RWPE1 (cell line): Measurements from ENCODE around the gene KRTAP4-5.
"Not testable (repeated sequence)": the region's sequence is repeated elsewhere in the genome, so short reads cannot be mapped to it uniquely, and the experiment has no call there.

Source experiments
- CTCF ChIA-PET: fragments of 350-600 bp; sonication (Branson Sonifier 250); formaldehyde crosslinking; extraction: SDS; loops from one replicate; lab custom pipeline; 2021; lab: Yijun Ruan, JAX
- POLR2A ChIA-PET: fragments of 400-600 bp; formaldehyde crosslinking; extraction: SDS; loops from one replicate; lab custom pipeline; 2020; ENCODE audit warnings: antibody characterized with exemption; ENCODE audit not compliant: low non-redundant PET; lab: Yijun Ruan, JAX
- DNase-seq: peaks from one replicate; pipeline ENCODE4 v3.0.0; 2012; ENCODE audit warnings: low spot score
- H3K27ac ChIP-seq: fragments of 450-650 bp; 2 replicates; pipeline ENCODE4 v1.5.1; 2017
- TF ChIP-seq, protein P1 (sequence below): fragments of 450-650 bp; conservative IDR thresholded peaks from 2 replicates; pipeline ENCODE4 v1.5.1; 2017; ENCODE audit warnings: low read depth, mild to moderate bottlenecking

Gene KRTAP4-5

DNA sequence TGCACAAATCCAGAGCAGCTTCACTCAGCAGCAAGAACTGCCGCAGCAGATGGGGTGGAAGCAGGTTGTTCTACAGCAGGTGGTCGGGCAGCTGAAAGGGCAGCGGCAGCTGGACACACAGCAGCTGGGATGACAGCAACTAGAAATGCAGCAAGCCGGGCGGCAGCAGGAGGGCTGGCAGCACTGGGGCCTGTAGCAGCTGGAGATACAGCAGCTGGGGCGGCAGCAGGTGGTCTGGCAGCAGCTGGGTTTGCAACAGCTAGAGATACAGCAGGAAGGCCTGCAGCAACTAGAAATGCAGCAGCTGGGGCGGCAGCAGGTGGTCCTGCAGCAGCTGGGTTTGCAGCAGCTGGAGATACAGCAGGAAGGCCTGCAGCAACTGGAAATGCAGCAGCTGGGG lies 17.9 kb upstream of the KRTAP4-5 start:
- DNase-seq: no peak
- H3K27ac ChIP-seq: no peak overlapping the region
- ChIA-PET CTCF (no interaction called here), POLR2A (no interaction called here)
- TF ChIP-seq, protein P1, sequence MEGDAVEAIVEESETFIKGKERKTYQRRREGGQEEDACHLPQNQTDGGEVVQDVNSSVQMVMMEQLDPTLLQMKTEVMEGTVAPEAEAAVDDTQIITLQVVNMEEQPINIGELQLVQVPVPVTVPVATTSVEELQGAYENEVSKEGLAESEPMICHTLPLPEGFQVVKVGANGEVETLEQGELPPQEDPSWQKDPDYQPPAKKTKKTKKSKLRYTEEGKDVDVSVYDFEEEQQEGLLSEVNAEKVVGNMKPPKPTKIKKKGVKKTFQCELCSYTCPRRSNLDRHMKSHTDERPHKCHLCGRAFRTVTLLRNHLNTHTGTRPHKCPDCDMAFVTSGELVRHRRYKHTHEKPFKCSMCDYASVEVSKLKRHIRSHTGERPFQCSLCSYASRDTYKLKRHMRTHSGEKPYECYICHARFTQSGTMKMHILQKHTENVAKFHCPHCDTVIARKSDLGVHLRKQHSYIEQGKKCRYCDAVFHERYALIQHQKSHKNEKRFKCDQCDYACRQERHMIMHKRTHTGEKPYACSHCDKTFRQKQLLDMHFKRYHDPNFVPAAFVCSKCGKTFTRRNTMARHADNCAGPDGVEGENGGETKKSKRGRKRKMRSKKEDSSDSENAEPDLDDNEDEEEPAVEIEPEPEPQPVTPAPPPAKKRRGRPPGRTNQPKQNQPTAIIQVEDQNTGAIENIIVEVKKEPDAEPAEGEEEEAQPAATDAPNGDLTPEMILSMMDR: no peak

- peak; percentile 9 for DNase-seq
- ChIA-PET CTCF (no interaction called here), POLR2A (no interaction called here)
- TF ChIP-seq, protein P1: no peak
- no peak overlapping the region for H3K27ac ChIP-seq
These were observed 14.2 kb upstream of the KRTAP4-5 start for GRCh38 chr17:41163828-41164227.

GRCh38 chr17:41160648-41161047 lies 11.0 kb upstream of the KRTAP4-5 start, which contains the start of gene KRTAP4-4:
KRTAP4-4 (minus strand) TSS chr17:41160748; CDS start chr17:41160691, 57 bp downstream.
- H3K27ac ChIP-seq: no peak within 1 kb of the TSS
- DNase-seq: no peak
- ChIA-PET POLR2A (no interaction called here), CTCF (no interaction called here)
- TF ChIP-seq, protein P1: no peak

DNA sequence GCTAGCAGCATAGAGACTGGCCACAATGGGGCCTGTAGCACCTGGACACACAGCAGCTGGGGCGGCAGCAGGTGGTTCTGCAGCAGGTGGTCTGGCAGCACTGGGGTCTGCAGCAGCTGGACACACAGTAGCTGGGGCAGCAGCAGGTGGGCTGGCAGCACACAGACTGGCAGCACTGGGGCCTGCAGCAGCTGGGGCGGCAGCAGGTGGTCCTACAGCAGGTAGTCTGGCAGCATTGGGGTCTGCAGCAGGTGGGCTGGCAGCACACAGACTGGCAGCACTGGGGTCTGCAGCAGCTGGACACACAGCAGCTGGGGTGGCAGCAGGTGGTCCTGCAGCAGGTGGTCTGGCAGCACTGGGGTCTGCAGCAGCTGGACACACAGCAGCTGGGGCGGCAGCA lies 10.6 kb upstream of the KRTAP4-5 start:
- H3K27ac ChIP-seq, POLR2A ChIA-PET, DNase-seq, CTCF ChIA-PET: not testable (repeated sequence)

DNA sequence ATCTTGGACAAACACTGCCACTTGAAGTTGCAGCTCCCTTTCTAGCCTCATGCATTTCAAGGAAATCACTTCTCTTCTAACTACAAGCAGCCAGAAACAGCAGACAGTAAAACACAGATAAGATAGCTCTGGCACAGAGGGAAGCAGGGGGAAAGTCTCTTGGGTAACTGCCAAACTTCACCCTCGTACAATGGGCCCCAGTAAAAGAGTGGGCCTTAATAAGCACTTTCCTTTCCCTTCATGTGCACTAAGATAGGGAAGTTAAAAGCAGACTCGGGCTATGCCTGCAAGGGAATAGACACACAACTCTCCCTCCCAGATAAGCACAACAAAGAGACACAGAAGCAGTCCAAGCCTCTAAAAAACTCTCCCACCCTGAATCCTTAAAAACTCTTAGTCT lies 4.2 kb upstream of the KRTAP4-5 start:
- ChIA-PET POLR2A (no interaction called here), CTCF (no interaction called here)
- H3K27ac ChIP-seq: no peak overlapping the region
- TF ChIP-seq, protein P1: no peak
- DNase-seq: no peak

GRCh38 chr17:41151525-41151924 lies 1.9 kb upstream of the KRTAP4-5 start:
- ChIA-PET POLR2A (no interaction called here), CTCF (no interaction called here)
- TF ChIP-seq, protein P1: no peak

GRCh38 chr17:41150026-41150425 lies 401 bp upstream of the KRTAP4-5 start:
- DNase-seq: no peak
- ChIA-PET CTCF (interaction anchor here (0.6 kb wide), 1 partner anchor 516 kb away, joined by 3 read pairs; no protein-coding TSS in a partner anchor), POLR2A (no interaction called here)
- no peak overlapping the region for H3K27ac ChIP-seq
- TF ChIP-seq, protein P1: no peak

More at GRCh38 chr17:41151525-41151924, 1.9 kb upstream of the KRTAP4-5 start:
- H3K27ac ChIP-seq: no peak overlapping the region
- no peak for DNase-seq

DNA sequence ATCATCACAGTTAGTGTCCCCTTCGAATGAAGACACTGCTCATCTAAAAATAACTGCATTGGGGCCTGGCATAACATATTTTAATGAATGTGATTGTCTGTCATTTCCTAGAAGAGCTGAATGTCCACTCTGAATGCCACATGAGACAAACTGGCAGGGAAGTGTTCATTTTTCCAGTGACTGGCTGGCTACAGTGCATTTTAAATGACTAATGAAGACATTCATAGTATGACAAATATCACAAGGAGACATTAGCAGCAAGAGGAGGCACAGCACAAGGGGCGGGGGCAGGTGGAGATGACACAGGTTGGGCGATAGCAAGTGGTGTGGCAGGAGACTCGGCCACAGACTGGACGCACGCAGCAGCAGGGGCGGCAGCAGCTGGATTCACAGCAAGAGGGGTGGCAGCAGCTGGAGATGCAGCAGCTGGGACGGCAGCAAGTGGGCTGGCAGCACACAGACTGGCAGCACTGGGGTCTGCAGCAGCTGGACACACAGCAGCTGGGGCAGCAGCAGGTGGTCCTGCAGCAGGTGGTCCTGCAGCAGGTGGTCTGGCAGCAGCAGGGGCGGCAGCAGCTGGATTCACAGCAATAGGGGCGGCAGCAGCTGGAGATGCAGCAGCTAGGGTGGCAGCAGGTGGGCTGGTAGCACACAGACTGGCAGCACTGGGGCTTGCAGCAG lies 514 bp downstream of the KRTAP4-5 start:
- CTCF ChIA-PET: interaction anchor here (0.6 kb wide), 1 partner anchor 517 kb away, joined by 3 read pairs; no protein-coding TSS in a partner anchor
- H3K27ac ChIP-seq, DNase-seq, POLR2A ChIA-PET: not testable (repeated sequence)
